ENCODE data around the gene STAT5A. TPM values are rescaled to one million over a fixed set of nuclear protein-coding genes. Genes with fewer than 3 reads are reported as not detected.

STAT5A gene
- 0.88 and 1.6 TPM in 2 replicates for total RNA-seq

DNA sequence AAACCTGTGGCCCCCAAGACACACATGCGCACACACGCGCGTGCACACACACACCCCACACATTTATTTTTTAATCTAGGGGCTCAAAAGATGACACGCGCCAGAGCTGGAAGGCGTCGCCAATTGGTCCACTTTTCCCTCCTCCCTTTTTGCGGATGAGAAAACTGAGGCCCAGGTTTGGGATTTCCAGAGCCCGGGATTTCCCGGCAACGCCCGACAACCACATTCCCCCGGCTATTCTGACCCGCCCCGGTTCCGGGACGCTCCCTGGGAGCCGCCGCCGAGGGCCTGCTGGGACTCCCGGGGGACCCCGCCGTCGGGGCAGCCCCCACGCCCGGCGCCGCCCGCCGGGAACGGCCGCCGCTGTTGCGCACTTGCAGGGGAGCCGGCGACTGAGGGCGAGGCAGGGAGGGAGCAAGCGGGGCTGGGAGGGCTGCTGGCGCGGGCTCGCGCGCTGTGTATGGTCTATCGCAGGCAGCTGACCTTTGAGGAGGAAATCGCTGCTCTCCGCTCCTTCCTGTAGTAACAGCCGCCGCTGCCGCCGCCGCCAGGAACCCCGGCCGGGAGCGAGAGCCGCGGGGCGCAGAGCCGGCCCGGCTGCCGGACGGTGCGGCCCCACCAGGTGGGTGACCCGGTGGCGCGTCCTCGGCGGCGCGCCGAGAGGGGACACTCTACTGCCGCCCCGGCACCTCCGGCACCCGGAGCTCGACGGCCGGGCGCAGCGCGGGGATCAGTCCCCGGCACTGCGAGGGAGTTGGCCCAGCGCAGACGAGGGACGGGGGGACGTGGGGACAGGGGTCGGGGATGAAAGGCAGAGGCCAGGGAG, at the start of gene STAT5A:
TSS of gene STAT5A (plus strand) at position 522 of the 826 bp plus-strand sequence. CDS start 914 bp downstream, outside the sequence.

DNA sequence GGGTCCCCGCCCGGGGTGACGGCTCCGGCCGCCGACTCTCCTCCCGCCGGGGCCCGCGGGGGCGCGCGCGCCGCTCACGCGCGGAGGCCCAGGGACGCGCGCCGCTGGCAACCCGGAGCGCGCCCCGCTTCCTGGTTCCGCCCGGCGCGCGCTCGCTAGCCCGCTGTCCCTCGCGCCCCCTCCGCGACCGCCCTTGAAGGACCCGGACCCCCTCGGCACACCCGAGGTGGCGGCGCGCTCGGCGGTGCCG, 12.0 kb upstream of the STAT5A start, which contains the start of gene STAT5B:
TSS of gene STAT5B (minus strand) at position 33 of the 250 bp plus-strand sequence. CDS start 44,264 bp downstream, outside the sequence.

Other genes starting within 250 kb of the STAT5A start
- 0.28 and 0.74 TPM in 2 replicates for gene C17orf113, start 237.9 kb upstream of the STAT5A start, total RNA-seq
- gene ZNF385C, start 190.0 kb upstream of the STAT5A start, total RNA-seq, result 0.14 TPM in 1 of 2 replicates, not detected in the other
- 3.6 and 6.1 TPM in 2 replicates for gene DHX58, start 175.8 kb upstream of the STAT5A start, total RNA-seq
- 11.4 and 18.2 TPM in 2 replicates for gene KAT2A, start 167.1 kb upstream of the STAT5A start, total RNA-seq
- gene HSPB9, start 165.7 kb upstream of the STAT5A start, total RNA-seq, result not detected in 2 replicates
- 85.7 and 109 TPM in 2 replicates for gene RAB5C, start 133.5 kb upstream of the STAT5A start, total RNA-seq
- not detected in 2 replicates for gene KCNH4, start 107.4 kb upstream of the STAT5A start, total RNA-seq
- not detected in 2 replicates for gene HCRT, start 103.0 kb upstream of the STAT5A start, total RNA-seq
- 8.3 and 18.2 TPM in 2 replicates for gene GHDC, start 94.0 kb upstream of the STAT5A start, total RNA-seq
- 12.5 and 17.1 TPM in 2 replicates for gene STAT5B, start 12.1 kb upstream of the STAT5A start, total RNA-seq
- 53.4 and 72.6 TPM in 2 replicates for gene STAT3, start 99.9 kb downstream of the STAT5A start, total RNA-seq
- 230 and 255 TPM in 2 replicates for gene CAVIN1, start 134.8 kb downstream of the STAT5A start, total RNA-seq
- 48.5 and 54.6 TPM in 2 replicates for gene ATP6V0A1, start 170.4 kb downstream of the STAT5A start, total RNA-seq
- gene NAGLU, start 247.7 kb downstream of the STAT5A start, total RNA-seq, result 19.6 and 25.0 TPM in 2 replicates